Esophagus (tissue), 2 donors: ENCODE results near the gene CDC25A. TPM values are rescaled to one million over a fixed set of nuclear protein-coding genes. Genes with fewer than 3 reads are reported as not detected.
"Not testable (repeated sequence)": the region's sequence is repeated elsewhere in the genome, so short reads cannot be mapped to it uniquely, and the experiment has no call there.

Source experiments
- H3K27ac ChIP-seq, 2 donors: one replicate each; pipeline ENCODE4 v1.5.1; 2013; ENCODE audit warnings: low read depth in 2 of 2, mild to moderate bottlenecking in 2 of 2, inconsistent platforms in 1 of 2, low read length in 1 of 2, moderate library complexity in 1 of 2
- H3K27me3 ChIP-seq, 2 donors: one replicate each; pipeline ENCODE4 v1.6.1; 2013; ENCODE audit warnings: low read length in 2 of 2, control low read depth in 1 of 2, mild to moderate bottlenecking in 1 of 2; ENCODE audit not compliant: insufficient read depth in 2 of 2, control insufficient read depth in 1 of 2
- H3K36me3 ChIP-seq, 2 donors: one replicate each; pipeline ENCODE4 v1.6.1; 2013; ENCODE audit warnings: low read length in 1 of 2; ENCODE audit not compliant: control insufficient read depth in 2 of 2, insufficient read depth in 2 of 2
- H3K4me1 ChIP-seq, 2 donors: one replicate each; pipeline ENCODE4 v1.6.1; 2013; ENCODE audit warnings: low read length in 1 of 2; ENCODE audit not compliant: control insufficient read depth in 2 of 2, insufficient read depth in 2 of 2
- H3K4me3 ChIP-seq, 2 donors: one replicate each; pipeline ENCODE4 v1.5.1; 2013; ENCODE audit warnings: low read length in 2 of 2, mild to moderate bottlenecking in 2 of 2, low read depth in 1 of 2, moderate library complexity in 1 of 2
- H3K9me3 ChIP-seq, 2 donors: one replicate each; pipeline ENCODE4 v1.6.1; 2013; ENCODE audit warnings: mild to moderate bottlenecking in 2 of 2, low read depth in 1 of 2, low read length in 1 of 2, moderate library complexity in 1 of 2; ENCODE audit not compliant: control insufficient read depth in 2 of 2, insufficient read depth in 1 of 2
- WGBS, 2 donors: extraction: QIAGEN DNeasy Blood & Tissue Kit; methylation state at CpG; one replicate each; pipeline ENCODE4 v1.1.7; 2013; 5-methylcytosine and 5-hydroxymethylcytosine counted together
- polyA plus RNA-seq, 2 donors: library from polyadenylated mRNA; stranded (reverse); fragments of 200-250 nt; gene quantifications; one replicate each; pipeline ENCODE4 v1.2.3, GENCODE V29; 2013
- donor health status: healthy with polysubstance abuse.
- donor health status: Bipolar disorder and iron deficiency.

CDC25A gene
- polyA plus RNA-seq, 2 donors, result 1.8 to 2.9 TPM

DNA sequence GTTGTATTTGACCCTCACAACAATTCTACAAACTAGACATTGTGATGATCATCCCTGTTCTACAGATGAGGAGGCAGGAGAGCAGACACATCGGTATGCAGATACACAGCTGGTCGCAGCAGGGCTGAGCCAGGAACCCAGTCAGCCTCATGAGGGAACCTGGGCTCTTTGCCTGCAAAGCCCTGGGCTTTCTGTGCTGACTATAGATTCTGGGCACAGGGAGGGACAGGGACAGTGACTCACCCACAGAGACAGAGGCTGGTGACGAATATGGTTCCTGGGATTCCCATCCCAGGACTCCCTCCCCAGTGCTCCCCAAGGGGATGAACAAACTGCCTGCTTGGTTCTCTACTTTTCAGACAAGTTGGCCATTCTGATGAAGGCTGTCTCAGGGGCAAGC is 31.3 kb upstream of the CDC25A start:
- WGBS, 2 donors, result 59 to 69% methylated on average over 3 of the region's 3 CpGs
- no peak overlapping the region for H3K27ac ChIP-seq
- H3K27me3 ChIP-seq, result no peaks in the 10 kb centered on the region
- H3K9me3 ChIP-seq, result no peaks in the 10 kb centered on the region
- H3K36me3 ChIP-seq, result no peaks in the 10 kb centered on the region
- H3K4me3 ChIP-seq, result no peak overlapping the region
- peaks cover 7 to 17% of the 10 kb centered on the region in 2 donors for H3K4me1 ChIP-seq

DNA sequence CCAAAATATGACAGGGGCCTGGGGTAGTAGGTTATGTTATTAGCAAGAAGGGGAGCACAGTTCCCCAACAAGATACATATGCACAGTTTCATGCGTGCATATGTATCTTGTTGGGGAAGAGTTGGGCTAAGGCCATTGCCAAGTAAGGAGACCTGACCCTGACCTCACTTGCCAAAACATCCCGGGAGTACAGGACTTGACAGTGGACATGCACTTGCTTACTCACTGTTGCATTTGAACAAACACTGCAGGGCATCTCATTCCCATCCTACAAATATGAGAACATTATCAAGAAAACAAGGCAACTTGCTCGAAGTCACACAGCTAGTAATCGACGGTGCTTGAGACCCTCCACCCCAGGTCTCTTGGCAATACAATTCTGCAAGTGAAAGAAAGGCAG is 30.3 kb upstream of the CDC25A start:
- Histone ChIP-seq H3K4me3 (no peak overlapping the region), H3K27me3 (no peaks in the 10 kb centered on the region), H3K27ac (no peak overlapping the region), H3K4me1 (peaks cover 7 to 12% of the 10 kb centered on the region in 2 donors), H3K36me3 (no peaks in the 10 kb centered on the region), H3K9me3 (no peaks in the 10 kb centered on the region)
- 92 to 93% methylated on average over 5 of the region's 5 CpGs for whole genome bisulfite sequencing, 2 donors

DNA sequence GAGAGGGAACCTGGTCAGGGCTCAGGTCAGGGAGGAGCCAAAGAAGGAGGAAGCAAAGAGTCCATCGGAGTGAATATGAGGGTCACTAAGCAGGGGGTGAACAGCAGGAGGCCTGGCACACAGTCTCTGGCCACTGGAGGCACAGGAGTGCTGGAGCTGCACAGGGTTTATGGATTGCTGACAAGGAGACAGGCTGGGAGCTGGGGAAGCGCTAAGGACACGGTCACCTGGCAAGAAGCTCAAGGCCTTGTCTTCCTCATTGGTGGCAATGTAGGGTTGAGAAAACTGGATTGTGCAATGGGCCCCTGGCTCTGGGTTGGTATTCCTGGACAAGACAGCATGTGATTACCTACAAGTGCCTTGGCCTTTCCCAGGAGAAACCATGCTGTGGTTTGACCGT is 29.2 kb upstream of the CDC25A start:
- WGBS, 2 donors, result 88 to 92% methylated on average over 4 of the region's 4 CpGs
- Histone ChIP-seq H3K4me3 (no peak overlapping the region), H3K4me1 (peaks cover 7 to 8% of the 10 kb centered on the region in 2 donors), H3K27ac (no peak overlapping the region), H3K27me3 (no peaks in the 10 kb centered on the region), H3K9me3 (no peaks in the 10 kb centered on the region), H3K36me3 (no peaks in the 10 kb centered on the region)

DNA sequence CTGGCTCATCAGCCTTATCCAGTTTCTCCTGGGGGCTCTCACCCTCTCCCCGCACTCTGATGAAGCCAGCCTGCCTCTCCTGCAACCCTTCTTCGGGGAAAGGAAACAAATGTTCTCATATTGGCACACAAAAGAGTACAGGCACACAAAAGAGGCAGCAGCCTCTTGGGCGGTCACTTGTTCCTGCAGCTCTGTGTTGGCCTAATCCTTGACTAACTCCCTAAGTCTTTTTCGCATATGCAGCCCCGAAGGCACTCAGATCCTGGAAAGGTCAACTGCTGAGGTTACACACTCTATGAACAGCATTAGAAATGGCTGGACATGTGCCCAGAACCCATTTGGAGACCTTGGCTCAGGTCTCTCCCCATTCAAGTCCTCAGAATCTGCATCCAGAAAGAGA is 27.7 kb upstream of the CDC25A start:
- Histone ChIP-seq H3K9me3 (no peaks in the 10 kb centered on the region), H3K36me3 (no peaks in the 10 kb centered on the region), H3K27ac (peak overlapping the region; percentile 33 to 70), H3K4me3 (no peak overlapping the region), H3K4me1 (peaks cover 5% of the 10 kb centered on the region in 2 donors), H3K27me3 (no peaks in the 10 kb centered on the region)
- WGBS, 2 donors, result 48 to 70% methylated on average over 5 of the region's 5 CpGs

DNA sequence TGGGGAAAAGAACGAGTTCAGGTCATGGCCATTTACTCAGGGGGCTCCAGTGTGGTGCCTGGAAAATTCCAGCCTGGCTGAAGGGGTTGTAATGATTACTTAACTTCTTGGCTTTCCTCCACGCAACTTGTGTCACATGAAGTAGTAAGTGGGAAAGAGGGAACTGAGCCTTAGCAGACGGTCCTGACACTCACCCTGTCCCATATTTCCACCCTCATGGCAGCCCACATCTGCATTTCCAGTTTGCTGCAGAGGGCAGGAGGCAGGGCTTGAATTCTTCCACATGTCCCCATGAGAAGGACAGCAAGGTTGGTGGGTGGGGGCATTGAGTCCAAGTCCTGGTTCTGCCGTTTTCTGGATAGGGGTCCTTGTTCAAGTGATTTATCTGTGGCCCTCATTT is 27.2 kb upstream of the CDC25A start:
- peaks cover 5% of the 10 kb centered on the region in 2 donors for H3K4me1 ChIP-seq
- no peaks in the 10 kb centered on the region for H3K27me3 ChIP-seq
- H3K4me3 ChIP-seq, result no peak overlapping the region
- no peaks in the 10 kb centered on the region for H3K9me3 ChIP-seq
- no peaks in the 10 kb centered on the region for H3K36me3 ChIP-seq
- 40 to 51% methylated on average over 4 of the region's 4 CpGs for WGBS, 2 donors
- H3K27ac ChIP-seq, result peak overlapping the region; percentile 33 to 70

DNA sequence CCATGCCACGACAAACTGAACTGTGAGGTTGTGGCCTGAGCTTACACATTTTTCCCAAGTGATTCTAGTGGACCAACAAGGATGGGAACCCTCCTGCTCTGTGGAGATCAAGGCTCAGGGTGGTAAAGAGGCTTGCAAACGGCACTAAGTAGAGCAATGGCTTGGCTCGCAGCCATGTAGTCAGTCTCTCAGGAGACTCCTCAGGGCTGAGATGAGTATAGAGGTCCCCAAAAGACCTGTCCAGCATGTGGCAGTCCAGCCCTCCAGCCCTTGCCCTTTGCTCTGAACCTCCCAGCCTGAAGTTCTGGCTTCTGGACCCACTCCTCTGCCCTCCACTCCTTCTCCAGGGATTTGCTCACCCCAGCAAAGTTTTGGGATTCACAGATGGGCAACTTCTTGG is 26.8 kb upstream of the CDC25A start:
- H3K27me3 ChIP-seq, result no peaks in the 10 kb centered on the region
- no peaks in the 10 kb centered on the region for H3K9me3 ChIP-seq
- H3K4me3 ChIP-seq, result no peak overlapping the region
- WGBS, 2 donors, result 65 to 71% methylated on average over 3 of the region's 3 CpGs
- H3K36me3 ChIP-seq, result no peaks in the 10 kb centered on the region
- H3K27ac ChIP-seq, result peak overlapping the region; percentile 14 to 70
- peaks cover 5% of the 10 kb centered on the region in 2 donors for H3K4me1 ChIP-seq

DNA sequence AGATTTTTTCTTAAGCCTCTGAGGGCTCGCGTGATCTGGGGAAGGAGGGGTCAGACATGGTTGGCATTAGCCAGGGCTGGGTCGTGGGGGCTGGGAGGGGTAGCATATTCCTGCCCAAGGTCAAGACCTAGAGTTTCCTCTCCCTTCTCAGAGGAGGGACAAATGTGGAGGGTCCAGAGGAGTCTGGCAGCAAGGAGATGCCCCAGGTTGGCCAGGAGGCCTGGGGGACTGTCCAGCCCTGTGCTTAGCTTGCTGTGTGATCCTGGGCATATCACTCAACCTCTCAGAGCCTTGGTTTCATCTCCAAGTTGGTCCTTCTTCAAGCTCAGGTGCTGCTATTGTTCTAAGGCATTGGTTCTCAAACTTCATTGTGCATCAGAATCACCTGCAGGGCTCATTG is 26.0 kb upstream of the CDC25A start:
- 93 to 98% methylated on average over 3 of the region's 3 CpGs for WGBS, 2 donors
- H3K4me3 ChIP-seq, result no peak overlapping the region
- no peaks in the 10 kb centered on the region for H3K36me3 ChIP-seq
- no peak overlapping the region for H3K27ac ChIP-seq
- no peaks in the 10 kb centered on the region for H3K9me3 ChIP-seq
- H3K27me3 ChIP-seq, result no peaks in the 10 kb centered on the region
- peaks cover 5% of the 10 kb centered on the region in 2 donors for H3K4me1 ChIP-seq

DNA sequence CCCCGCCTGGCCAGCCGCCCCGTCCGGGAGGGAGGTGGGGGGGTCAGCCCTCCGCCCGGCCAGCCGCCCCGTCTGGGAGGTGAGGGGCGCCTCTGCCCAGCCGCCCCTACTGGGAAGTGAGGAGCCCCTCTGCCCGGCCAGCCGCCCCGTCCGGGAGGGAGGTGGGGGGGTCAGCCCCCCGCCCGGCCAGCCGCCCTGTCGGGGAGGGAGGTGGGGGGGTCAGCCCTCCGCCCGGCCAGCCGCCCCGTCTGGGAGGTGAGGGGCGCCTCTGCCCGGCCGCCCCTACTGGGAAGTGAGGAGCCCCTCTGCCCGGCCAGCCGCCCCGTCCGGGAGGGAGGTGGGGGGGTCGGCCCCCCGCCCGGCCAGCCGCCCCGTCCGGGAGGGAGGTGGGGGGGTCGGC is 23.6 kb upstream of the CDC25A start:
- not testable (repeated sequence) for H3K27me3 ChIP-seq, H3K4me1 ChIP-seq, H3K27ac ChIP-seq, H3K9me3 ChIP-seq, H3K36me3 ChIP-seq, H3K4me3 ChIP-seq
- WGBS, 2 donors, result 92 to 98% methylated on average over 8 to 15 of the region's 36 CpGs

DNA sequence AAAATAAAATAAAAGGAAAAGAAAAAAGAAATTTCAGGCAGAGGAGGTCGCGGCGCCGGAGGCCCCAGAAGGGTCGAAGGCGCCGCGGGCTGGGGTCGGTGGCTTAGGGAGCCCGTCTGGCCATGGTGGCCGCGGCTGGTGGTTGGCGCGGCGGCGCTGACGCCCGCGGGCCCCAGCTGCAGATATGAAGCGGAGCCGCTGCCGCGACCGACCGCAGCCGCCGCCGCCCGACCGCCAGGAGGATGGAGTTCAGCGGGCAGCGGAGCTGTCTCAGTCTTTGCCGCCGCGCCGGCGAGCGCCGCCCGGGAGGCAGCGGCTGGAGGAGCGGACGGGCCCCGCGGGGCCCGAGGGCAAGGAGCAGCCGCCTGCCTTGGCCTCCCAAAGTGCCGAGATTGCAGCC is 22.3 kb upstream of the CDC25A start:
- not testable (repeated sequence) for H3K36me3 ChIP-seq, H3K9me3 ChIP-seq, H3K4me1 ChIP-seq, H3K27me3 ChIP-seq, H3K4me3 ChIP-seq, H3K27ac ChIP-seq
- 87 to 92% methylated on average over 28 to 39 of the region's 48 CpGs for WGBS, 2 donors

DNA sequence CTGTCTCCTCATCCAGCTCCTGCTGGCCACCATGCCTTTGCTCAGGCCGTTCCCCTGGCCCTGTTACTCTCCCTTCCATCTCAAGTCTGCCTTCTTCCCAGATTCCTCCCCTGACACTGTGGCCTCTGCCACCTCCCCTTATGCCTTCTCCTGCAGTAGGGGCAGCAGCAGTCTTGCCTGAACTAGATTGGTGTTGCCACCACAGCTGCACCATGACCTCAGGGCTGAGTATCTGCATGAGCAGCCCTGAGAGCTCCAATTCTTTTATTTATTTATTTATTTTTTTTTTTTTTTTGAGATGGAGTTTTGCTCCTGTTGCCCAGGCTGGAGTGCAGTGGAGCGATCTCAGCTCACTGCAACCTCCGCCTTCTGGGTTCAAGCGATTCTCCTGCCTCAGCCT is 21.2 kb upstream of the CDC25A start:
- no peaks in the 10 kb centered on the region for H3K4me1 ChIP-seq
- H3K36me3 ChIP-seq, result no peaks in the 10 kb centered on the region
- WGBS, 2 donors, result 93 to 96% methylated on average over 4 of the region's 4 CpGs

More for the DNA sequence above, 21.2 kb upstream of the CDC25A start:
- Histone ChIP-seq H3K27me3 (no peaks in the 10 kb centered on the region), H3K27ac (no peak overlapping the region), H3K9me3 (no peaks in the 10 kb centered on the region), H3K4me3 (no peak overlapping the region)
